Astrocyte (in vitro differentiated cells and primary cell): Measurements from ENCODE around the gene CDHR4. TPM values are rescaled to one million over a fixed set of nuclear protein-coding genes. Genes with fewer than 3 reads are reported as not detected.

ENCODE experiments used
- DNase-seq: peaks from one replicate; pipeline ENCODE4 v3.0.0-alpha.2; 2010; ENCODE audit warnings: low read depth
- FAIRE-seq: peaks from 2 replicates; lab custom pipeline; 2011; peaks lifted over from hg19 to GRCh38; lab: Jason Lieb, UNC
- H2AFZ ChIP-seq: 2 replicates; pipeline ENCODE4 v1.6.0; 2012; ENCODE audit warnings: low read depth, low read length, inconsistent platforms
- H3K27ac ChIP-seq: 2 replicates; pipeline ENCODE4 v1.5.1; 2011; ENCODE audit warnings: low read depth, low read length, inconsistent platforms
- H3K27me3 ChIP-seq: 2 replicates; pipeline ENCODE4 v1.6.0; 2011; ENCODE audit warnings: low read length, inconsistent platforms; ENCODE audit not compliant: insufficient read depth
- H3K36me3 ChIP-seq: 2 replicates; pipeline ENCODE4 v1.5.1; 2011; ENCODE audit warnings: low read length, inconsistent platforms; ENCODE audit not compliant: insufficient read depth
- H3K4me1 ChIP-seq: 2 replicates; pipeline ENCODE4 v1.5.1; 2011; ENCODE audit warnings: low read length, inconsistent platforms; ENCODE audit not compliant: insufficient read depth
- H3K4me2 ChIP-seq: 2 replicates; pipeline ENCODE4 v1.6.0; 2012; ENCODE audit warnings: low read length, inconsistent platforms
- H3K4me3 ChIP-seq: 2 replicates; pipeline ENCODE4 v1.5.1; 2011; ENCODE audit warnings: low read depth, mild to moderate bottlenecking, low read length, inconsistent platforms; ENCODE audit not compliant: insufficient read depth
- H3K79me2 ChIP-seq: 2 replicates; pipeline ENCODE4 v1.6.0; 2012; ENCODE audit warnings: mild to moderate bottlenecking, low read length, inconsistent platforms; ENCODE audit not compliant: insufficient read depth
- H3K9ac ChIP-seq: 2 replicates; pipeline ENCODE4 v1.6.0; 2012; ENCODE audit warnings: mild to moderate bottlenecking, low read length, inconsistent platforms
- H3K9me3 ChIP-seq: 2 replicates; pipeline ENCODE4 v1.5.1; 2012; ENCODE audit warnings: low read depth, mild to moderate bottlenecking, low read length, inconsistent platforms; ENCODE audit not compliant: insufficient read depth
- H4K20me1 ChIP-seq: 2 replicates; pipeline ENCODE4 v1.6.0; 2012; ENCODE audit warnings: low read length, inconsistent platforms; ENCODE audit not compliant: insufficient read depth
- H3K27ac Mint-ChIP-seq: one replicate; pipeline ENCODE4 v1.8.0; 2021; ENCODE audit warnings: mild to moderate bottlenecking, mixed read lengths; ENCODE audit not compliant: unreplicated experiment
- H3K27me3 Mint-ChIP-seq: one replicate; pipeline ENCODE4 v1.8.0; 2021; ENCODE audit warnings: low read depth, mixed read lengths; ENCODE audit not compliant: unreplicated experiment
- H3K36me3 Mint-ChIP-seq: one replicate; pipeline ENCODE4 v1.8.0; 2021; ENCODE audit warnings: low read depth, mixed read lengths; ENCODE audit not compliant: unreplicated experiment
- H3K4me1 Mint-ChIP-seq: one replicate; pipeline ENCODE4 v1.8.0; 2021; ENCODE audit warnings: low read depth, mixed read lengths; ENCODE audit not compliant: unreplicated experiment
- H3K4me3 Mint-ChIP-seq: one replicate; pipeline ENCODE4 v1.8.0; 2021; ENCODE audit warnings: mild to moderate bottlenecking, moderate library complexity, mixed read lengths; ENCODE audit not compliant: unreplicated experiment
- H3K9me3 Mint-ChIP-seq: one replicate; pipeline ENCODE4 v1.8.0; 2021; ENCODE audit warnings: mild to moderate bottlenecking, mixed read lengths; ENCODE audit not compliant: unreplicated experiment
- EZH2 ChIP-seq: IDR thresholded peaks from 2 replicates; pipeline ENCODE4 v1.6.1; 2012; ENCODE audit warnings: mild to moderate bottlenecking, low read length, inconsistent platforms; ENCODE audit not compliant: insufficient read depth
- total RNA-seq: library from RNA; stranded (reverse); gene quantifications from 2 replicates; pipeline ENCODE4 v1.2.1, GENCODE V29; 2021
- TF ChIP-seq, protein P1 (sequence below): IDR thresholded peaks from 2 replicates; pipeline ENCODE4 v1.5.1; 2011; ENCODE audit warnings: low read depth, mild to moderate bottlenecking, inconsistent platforms, low read length, moderate library complexity; ENCODE audit not compliant: insufficient read depth

Gene CDHR4
- total RNA-seq, 1 donor from 2014 or later = not detected

DNA sequence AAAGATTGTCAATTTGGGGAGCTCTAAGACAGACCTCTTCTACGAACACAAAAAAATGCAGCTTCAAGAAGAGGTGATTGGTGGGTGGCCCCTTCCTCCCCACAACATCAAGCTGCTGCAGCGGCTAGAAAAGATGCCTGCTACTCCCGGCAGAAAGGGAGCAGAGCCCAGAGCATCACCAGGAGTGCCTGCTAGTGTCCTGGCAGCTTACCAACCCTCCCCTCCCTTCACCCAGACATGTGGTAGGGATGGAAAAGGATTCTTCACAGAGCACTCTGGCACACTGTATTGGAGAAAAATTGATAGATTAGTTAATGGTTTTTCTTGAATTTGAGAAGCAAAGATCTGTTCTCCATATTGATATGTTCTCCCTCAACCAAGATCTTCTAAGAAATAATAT, 24.1 kb downstream of the CDHR4 start:
- H3K36me3 ChIP-seq = peaks cover 4% of the 10 kb centered on the region
- no peak overlapping the region for H2AFZ ChIP-seq
- Mint-ChIP-seq H3K27me3 (no peaks in the 10 kb centered on the region), H3K27ac (no peak overlapping the region), H3K9me3 (no peaks in the 10 kb centered on the region), H3K36me3 (peaks cover 4% of the 10 kb centered on the region), H3K4me3 (no peak overlapping the region), H3K4me1 (peaks cover 9% of the 10 kb centered on the region)
- H3K9me3 ChIP-seq = no peaks in the 10 kb centered on the region
- no peak for FAIRE-seq
- H3K27me3 ChIP-seq = no peaks in the 10 kb centered on the region
- no peak for TF ChIP-seq EZH2
- TF ChIP-seq, protein P1, sequence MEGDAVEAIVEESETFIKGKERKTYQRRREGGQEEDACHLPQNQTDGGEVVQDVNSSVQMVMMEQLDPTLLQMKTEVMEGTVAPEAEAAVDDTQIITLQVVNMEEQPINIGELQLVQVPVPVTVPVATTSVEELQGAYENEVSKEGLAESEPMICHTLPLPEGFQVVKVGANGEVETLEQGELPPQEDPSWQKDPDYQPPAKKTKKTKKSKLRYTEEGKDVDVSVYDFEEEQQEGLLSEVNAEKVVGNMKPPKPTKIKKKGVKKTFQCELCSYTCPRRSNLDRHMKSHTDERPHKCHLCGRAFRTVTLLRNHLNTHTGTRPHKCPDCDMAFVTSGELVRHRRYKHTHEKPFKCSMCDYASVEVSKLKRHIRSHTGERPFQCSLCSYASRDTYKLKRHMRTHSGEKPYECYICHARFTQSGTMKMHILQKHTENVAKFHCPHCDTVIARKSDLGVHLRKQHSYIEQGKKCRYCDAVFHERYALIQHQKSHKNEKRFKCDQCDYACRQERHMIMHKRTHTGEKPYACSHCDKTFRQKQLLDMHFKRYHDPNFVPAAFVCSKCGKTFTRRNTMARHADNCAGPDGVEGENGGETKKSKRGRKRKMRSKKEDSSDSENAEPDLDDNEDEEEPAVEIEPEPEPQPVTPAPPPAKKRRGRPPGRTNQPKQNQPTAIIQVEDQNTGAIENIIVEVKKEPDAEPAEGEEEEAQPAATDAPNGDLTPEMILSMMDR = no peak
- no peaks in the 10 kb centered on the region for H3K4me1 ChIP-seq
- no peak for DNase-seq
- no peak overlapping the region for H3K4me2 ChIP-seq
- no peak overlapping the region for H3K27ac ChIP-seq
- H3K79me2 ChIP-seq = peaks cover 92% of the 10 kb centered on the region
- H3K4me3 ChIP-seq = no peak overlapping the region
- H3K9ac ChIP-seq = no peak overlapping the region
- peaks cover 77% of the 10 kb centered on the region for H4K20me1 ChIP-seq

DNA sequence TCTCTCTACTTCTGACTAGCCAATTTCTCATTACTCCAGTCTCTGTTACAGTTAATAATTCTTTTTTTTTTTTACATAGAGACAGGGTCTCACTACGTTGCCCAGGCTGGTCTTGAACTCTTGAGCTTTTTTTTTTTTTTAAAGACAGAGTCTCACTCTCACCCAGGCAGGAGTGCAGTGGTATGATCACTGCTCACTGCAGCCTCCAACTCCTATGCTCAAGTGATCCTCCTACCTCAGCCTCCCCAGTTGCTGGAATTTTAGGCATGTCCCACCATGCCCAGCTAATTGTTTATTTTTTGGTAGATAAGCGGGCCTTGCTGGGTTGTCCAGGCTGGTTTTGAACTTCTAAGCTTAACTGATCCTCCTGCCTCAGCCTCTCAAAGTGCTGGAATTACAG, 27.0 kb downstream of the CDHR4 start:
- no peak overlapping the region for H3K4me3 Mint-ChIP-seq
- no peak overlapping the region for H3K27ac Mint-ChIP-seq
- H3K27ac ChIP-seq = no peak overlapping the region
- peaks cover 4% of the 10 kb centered on the region for H3K36me3 Mint-ChIP-seq
- H3K4me3 ChIP-seq = no peak overlapping the region
- no peaks in the 10 kb centered on the region for H3K9me3 ChIP-seq
- H2AFZ ChIP-seq = no peak overlapping the region
- no peak overlapping the region for H3K4me2 ChIP-seq
- no peaks in the 10 kb centered on the region for H3K27me3 Mint-ChIP-seq
- peaks cover 70% of the 10 kb centered on the region for H4K20me1 ChIP-seq
- H3K27me3 ChIP-seq = no peaks in the 10 kb centered on the region
- FAIRE-seq = no peak
- no peak for DNase-seq
- H3K4me1 Mint-ChIP-seq = peaks cover 4% of the 10 kb centered on the region
- no peaks in the 10 kb centered on the region for H3K36me3 ChIP-seq
- no peak for TF ChIP-seq EZH2
- TF ChIP-seq, protein P1 = no peak
- H3K79me2 ChIP-seq = peaks cover 93% of the 10 kb centered on the region
- no peak overlapping the region for H3K9ac ChIP-seq
- no peaks in the 10 kb centered on the region for H3K9me3 Mint-ChIP-seq
- H3K4me1 ChIP-seq = no peaks in the 10 kb centered on the region

DNA sequence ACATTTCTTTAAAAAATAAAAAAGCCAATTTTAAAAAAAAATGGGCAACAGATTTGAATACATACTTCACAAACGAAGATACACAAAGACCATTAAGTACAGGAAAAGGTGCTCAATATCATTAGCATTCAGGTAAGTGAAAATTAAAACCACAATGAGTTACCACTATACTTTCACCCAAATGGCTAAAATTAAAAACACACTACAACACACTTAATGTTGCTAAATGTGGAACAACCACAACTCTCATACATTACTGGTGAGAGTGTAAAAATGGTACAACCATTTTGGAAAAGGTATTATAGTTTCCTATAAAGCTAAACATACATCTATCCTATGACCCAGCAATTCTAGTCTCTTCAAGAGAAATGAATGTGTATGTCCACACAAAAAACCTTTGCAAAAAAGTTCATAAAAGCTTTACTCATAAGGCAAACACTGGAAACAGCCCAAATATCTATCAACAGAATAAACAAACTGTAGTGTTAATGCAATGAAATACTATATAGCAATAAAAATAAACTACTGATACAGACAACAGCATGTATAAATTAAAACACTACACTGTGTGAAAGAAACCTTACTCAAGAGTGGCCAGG, 28.2 kb downstream of the CDHR4 start:
- Histone ChIP-seq H3K4me3 (no peak overlapping the region), H3K27me3 (no peaks in the 10 kb centered on the region), H3K79me2 (peaks cover 91% of the 10 kb centered on the region), H3K27ac (no peak overlapping the region), H4K20me1 (peaks cover 70% of the 10 kb centered on the region), H3K4me2 (no peak overlapping the region), H3K4me1 (no peaks in the 10 kb centered on the region), H3K9ac (no peak overlapping the region), H3K36me3 (no peaks in the 10 kb centered on the region), H3K9me3 (no peaks in the 10 kb centered on the region), H2AFZ (no peak overlapping the region)
- no peaks in the 10 kb centered on the region for H3K36me3 Mint-ChIP-seq
- TF ChIP-seq, protein P1 = no peak
- no peak for TF ChIP-seq EZH2
- FAIRE-seq = no peak
- H3K9me3 Mint-ChIP-seq = no peaks in the 10 kb centered on the region
- no peak overlapping the region for H3K27ac Mint-ChIP-seq
- no peaks in the 10 kb centered on the region for H3K27me3 Mint-ChIP-seq
- no peak for DNase-seq
- no peak overlapping the region for H3K4me3 Mint-ChIP-seq
- H3K4me1 Mint-ChIP-seq = peaks cover 4% of the 10 kb centered on the region
